ENCODE results near the gene MAP7.

MAP7 gene

GRCh38 chr6:136326038-136326553 is 224.1 kb downstream of the MAP7 start:
- no peaks in the 10 kb centered on the region for H3K9me3 ChIP-seq (ENCODE audit: control insufficient read depth in 1 of 2, low read length in 2 of 2)
- no peak overlapping the region for H3K27ac ChIP-seq (ENCODE audit: low read depth, low read length)
- H3K4me1 ChIP-seq (ENCODE audit: control insufficient read depth in 1 of 2, insufficient read depth in 2 of 2, low read length in 2 of 2), result no peaks in the 10 kb centered on the region
- no peaks in the 10 kb centered on the region for H3K27me3 ChIP-seq (ENCODE audit: control insufficient read depth in 1 of 2, insufficient read depth in 2 of 2, low read length in 2 of 2)
- H3K9ac ChIP-seq (ENCODE audit: low read depth in 1 of 2, low read length in 2 of 2), result no peak overlapping the region
- no peaks in the 10 kb centered on the region for H3K36me3 ChIP-seq (ENCODE audit: control insufficient read depth in 1 of 2, insufficient read depth in 2 of 2, low read length in 2 of 2)
- no peak overlapping the region for H3K4me3 ChIP-seq (ENCODE audit: low read depth in 1 of 2, low read length in 2 of 2)

DNA sequence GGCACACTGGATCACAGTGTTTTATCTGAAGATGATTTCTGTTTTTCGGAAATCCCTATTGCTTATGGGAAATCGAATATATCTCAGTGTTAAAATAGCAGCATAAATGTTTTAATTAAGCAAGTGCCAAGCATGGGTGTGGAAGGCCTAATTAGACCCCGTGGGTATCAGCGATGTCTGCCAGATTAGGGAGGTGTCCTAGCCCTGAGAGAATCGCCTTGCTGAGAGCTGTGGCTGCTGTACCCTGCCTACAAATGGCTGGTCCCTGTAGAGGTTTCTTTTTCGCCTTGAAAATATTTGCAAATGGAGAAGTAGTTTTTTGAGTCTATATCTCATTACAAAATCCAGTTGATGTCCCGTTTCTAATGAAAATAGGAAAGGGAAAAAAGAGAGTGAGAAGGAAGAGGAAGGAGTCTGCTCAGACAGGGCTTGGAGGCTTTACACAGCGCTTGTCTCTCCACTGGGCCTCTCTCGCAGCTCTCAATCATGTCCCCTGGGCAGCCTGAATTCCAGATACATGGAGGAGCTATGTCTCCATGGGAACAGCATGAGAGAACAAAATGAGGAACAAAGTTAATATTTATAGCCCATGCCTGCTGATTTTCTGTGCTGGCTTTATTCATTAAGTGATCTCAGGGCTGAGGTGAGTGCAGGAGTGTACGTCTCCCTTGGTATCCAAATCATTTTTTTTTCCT is 225.4 kb downstream of the MAP7 start:
- Histone ChIP-seq H3K27ac (ENCODE audit: low read depth, low read length) (no peak overlapping the region), H3K36me3 (ENCODE audit: control insufficient read depth in 1 of 2, insufficient read depth in 2 of 2, low read length in 2 of 2) (no peaks in the 10 kb centered on the region), H3K4me1 (ENCODE audit: control insufficient read depth in 1 of 2, insufficient read depth in 2 of 2, low read length in 2 of 2) (no peaks in the 10 kb centered on the region), H3K4me3 (ENCODE audit: low read depth in 1 of 2, low read length in 2 of 2) (no peak overlapping the region), H3K9ac (ENCODE audit: low read depth in 1 of 2, low read length in 2 of 2) (no peak overlapping the region), H3K9me3 (ENCODE audit: control insufficient read depth in 1 of 2, low read length in 2 of 2) (no peaks in the 10 kb centered on the region), H3K27me3 (ENCODE audit: control insufficient read depth in 1 of 2, insufficient read depth in 2 of 2, low read length in 2 of 2) (no peaks in the 10 kb centered on the region)

DNA sequence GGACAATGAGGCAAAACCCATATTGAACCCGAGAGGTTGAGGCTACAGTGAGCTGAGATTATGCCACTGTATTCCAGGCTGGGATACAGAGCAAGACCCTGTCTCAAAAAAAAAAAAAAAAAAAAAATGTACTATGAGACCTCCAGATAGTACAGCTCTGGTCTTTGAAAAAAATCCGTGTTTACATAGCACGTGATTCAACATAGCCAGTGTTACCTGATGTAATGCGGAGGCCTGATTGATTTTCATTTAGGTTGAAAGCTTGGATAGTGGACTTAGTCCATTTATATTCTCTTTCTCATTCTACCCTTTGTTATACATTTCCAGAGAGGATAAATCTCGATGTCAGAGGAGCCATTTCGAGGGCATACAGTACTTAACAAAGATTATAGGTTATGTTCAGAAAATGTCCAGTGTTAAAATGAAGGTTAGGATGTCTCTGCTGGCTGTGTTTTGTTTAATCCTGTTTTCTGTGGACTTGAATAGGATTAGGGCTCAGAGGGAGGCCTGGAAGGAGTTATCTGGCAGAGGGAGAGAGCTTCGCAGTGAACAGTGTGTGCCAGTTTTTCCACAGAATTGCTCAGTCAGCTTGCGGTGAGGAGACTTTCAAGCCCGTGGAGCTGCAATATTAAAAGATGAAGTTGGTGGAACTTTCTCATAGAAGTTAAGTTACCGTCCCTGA is 226.7 kb downstream of the MAP7 start:
- no peaks in the 10 kb centered on the region for H3K36me3 ChIP-seq (ENCODE audit: control insufficient read depth in 1 of 2, insufficient read depth in 2 of 2, low read length in 2 of 2)
- H3K27me3 ChIP-seq (ENCODE audit: control insufficient read depth in 1 of 2, insufficient read depth in 2 of 2, low read length in 2 of 2), result no peaks in the 10 kb centered on the region
- no peak overlapping the region for H3K9ac ChIP-seq (ENCODE audit: low read depth in 1 of 2, low read length in 2 of 2)
- H3K4me1 ChIP-seq (ENCODE audit: control insufficient read depth in 1 of 2, insufficient read depth in 2 of 2, low read length in 2 of 2), result no peaks in the 10 kb centered on the region
- no peaks in the 10 kb centered on the region for H3K9me3 ChIP-seq (ENCODE audit: control insufficient read depth in 1 of 2, low read length in 2 of 2)
- H3K4me3 ChIP-seq (ENCODE audit: low read depth in 1 of 2, low read length in 2 of 2), result no peak overlapping the region
- H3K27ac ChIP-seq (ENCODE audit: low read depth, low read length), result no peak overlapping the region

- no peak overlapping the region for H3K4me3 ChIP-seq (ENCODE audit: low read depth in 1 of 2, low read length in 2 of 2)
- no peaks in the 10 kb centered on the region for H3K4me1 ChIP-seq (ENCODE audit: control insufficient read depth in 1 of 2, insufficient read depth in 2 of 2, low read length in 2 of 2)
- no peaks in the 10 kb centered on the region for H3K36me3 ChIP-seq (ENCODE audit: control insufficient read depth in 1 of 2, insufficient read depth in 2 of 2, low read length in 2 of 2)
- no peaks in the 10 kb centered on the region for H3K9me3 ChIP-seq (ENCODE audit: control insufficient read depth in 1 of 2, low read length in 2 of 2)
- H3K9ac ChIP-seq (ENCODE audit: low read depth in 1 of 2, low read length in 2 of 2), result no peak overlapping the region
- no peak overlapping the region for H3K27ac ChIP-seq (ENCODE audit: low read depth, low read length)
- no peaks in the 10 kb centered on the region for H3K27me3 ChIP-seq (ENCODE audit: control insufficient read depth in 1 of 2, insufficient read depth in 2 of 2, low read length in 2 of 2)
These were observed 230.5 kb downstream of the MAP7 start for GRCh38 chr6:136319732-136320131.

DNA sequence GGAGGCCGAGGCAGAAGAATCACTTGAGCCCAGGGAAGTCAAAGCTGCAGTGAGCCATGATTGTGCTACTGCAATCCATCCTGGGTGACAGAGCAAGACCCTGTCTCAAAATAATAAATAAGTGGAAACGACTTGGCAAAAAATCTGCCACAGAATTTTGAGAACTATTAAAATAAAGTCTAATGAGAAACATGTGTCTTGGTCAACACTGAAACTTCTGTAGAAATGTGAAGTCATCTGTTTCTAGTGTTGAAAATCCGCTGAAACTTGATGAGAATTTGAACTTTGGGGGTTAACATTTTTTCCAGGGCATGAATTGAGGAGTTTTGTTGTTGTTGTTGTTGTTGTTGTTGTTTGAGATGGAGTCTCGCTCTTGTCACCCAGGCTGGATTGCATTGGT is 231.5 kb downstream of the MAP7 start:
- Histone ChIP-seq H3K9me3 (ENCODE audit: control insufficient read depth in 1 of 2, low read length in 2 of 2) (no peaks in the 10 kb centered on the region), H3K36me3 (ENCODE audit: control insufficient read depth in 1 of 2, insufficient read depth in 2 of 2, low read length in 2 of 2) (no peaks in the 10 kb centered on the region), H3K4me3 (ENCODE audit: low read depth in 1 of 2, low read length in 2 of 2) (no peak overlapping the region), H3K27me3 (ENCODE audit: control insufficient read depth in 1 of 2, insufficient read depth in 2 of 2, low read length in 2 of 2) (no peaks in the 10 kb centered on the region), H3K4me1 (ENCODE audit: control insufficient read depth in 1 of 2, insufficient read depth in 2 of 2, low read length in 2 of 2) (no peaks in the 10 kb centered on the region), H3K27ac (ENCODE audit: low read depth, low read length) (no peak overlapping the region), H3K9ac (ENCODE audit: low read depth in 1 of 2, low read length in 2 of 2) (no peak overlapping the region)

GRCh38 chr6:136317971-136318370 is 232.3 kb downstream of the MAP7 start:
- no peaks in the 10 kb centered on the region for H3K4me1 ChIP-seq (ENCODE audit: control insufficient read depth in 1 of 2, insufficient read depth in 2 of 2, low read length in 2 of 2)
- no peaks in the 10 kb centered on the region for H3K27me3 ChIP-seq (ENCODE audit: control insufficient read depth in 1 of 2, insufficient read depth in 2 of 2, low read length in 2 of 2)
- no peaks in the 10 kb centered on the region for H3K9me3 ChIP-seq (ENCODE audit: control insufficient read depth in 1 of 2, low read length in 2 of 2)
- H3K27ac ChIP-seq (ENCODE audit: low read depth, low read length), result no peak overlapping the region
- H3K36me3 ChIP-seq (ENCODE audit: control insufficient read depth in 1 of 2, insufficient read depth in 2 of 2, low read length in 2 of 2), result no peaks in the 10 kb centered on the region
- no peak overlapping the region for H3K4me3 ChIP-seq (ENCODE audit: low read depth in 1 of 2, low read length in 2 of 2)
- no peak overlapping the region for H3K9ac ChIP-seq (ENCODE audit: low read depth in 1 of 2, low read length in 2 of 2)

DNA sequence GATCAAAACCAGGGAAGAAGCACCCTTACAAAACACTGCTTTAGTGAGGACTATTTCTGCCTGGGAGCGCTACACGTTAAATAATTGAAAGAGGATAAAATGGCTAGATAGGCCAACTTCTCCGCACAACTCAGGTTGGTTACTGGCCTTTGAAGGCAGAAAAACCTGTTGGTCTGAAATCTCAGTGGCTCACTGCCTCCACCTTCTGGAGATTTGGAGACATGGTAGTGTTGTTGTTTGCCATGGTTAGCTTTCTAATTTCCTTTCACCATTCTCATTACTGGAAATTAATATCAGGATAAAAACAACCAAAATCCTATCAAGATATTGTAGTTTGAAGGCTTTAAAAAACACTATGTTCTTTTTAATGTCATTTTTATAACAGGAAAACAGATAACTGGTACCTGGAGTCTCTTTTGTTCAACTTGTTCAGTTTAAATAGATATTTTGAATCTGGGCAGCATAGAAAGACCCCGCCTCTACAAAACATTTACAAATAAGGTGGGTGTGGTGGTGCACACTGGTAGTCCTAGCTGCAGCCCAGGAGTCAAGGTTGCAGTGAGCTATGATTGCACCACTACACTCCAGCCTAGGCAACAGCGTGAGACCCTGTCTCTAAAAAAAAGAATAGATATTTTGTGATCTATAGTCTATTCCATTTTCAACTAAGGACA is 233.1 kb downstream of the MAP7 start:
- Histone ChIP-seq H3K27ac (ENCODE audit: low read depth, low read length) (no peak overlapping the region), H3K4me1 (ENCODE audit: control insufficient read depth in 1 of 2, insufficient read depth in 2 of 2, low read length in 2 of 2) (no peaks in the 10 kb centered on the region), H3K9me3 (ENCODE audit: control insufficient read depth in 1 of 2, low read length in 2 of 2) (no peaks in the 10 kb centered on the region), H3K9ac (ENCODE audit: low read depth in 1 of 2, low read length in 2 of 2) (no peak overlapping the region), H3K36me3 (ENCODE audit: control insufficient read depth in 1 of 2, insufficient read depth in 2 of 2, low read length in 2 of 2) (no peaks in the 10 kb centered on the region), H3K4me3 (ENCODE audit: low read depth in 1 of 2, low read length in 2 of 2) (no peak overlapping the region), H3K27me3 (ENCODE audit: control insufficient read depth in 1 of 2, insufficient read depth in 2 of 2, low read length in 2 of 2) (no peaks in the 10 kb centered on the region)

- Histone ChIP-seq H3K9me3 (ENCODE audit: control insufficient read depth in 1 of 2, low read length in 2 of 2) (no peaks in the 10 kb centered on the region), H3K36me3 (ENCODE audit: control insufficient read depth in 1 of 2, insufficient read depth in 2 of 2, low read length in 2 of 2) (no peaks in the 10 kb centered on the region), H3K27ac (ENCODE audit: low read depth, low read length) (no peak overlapping the region), H3K27me3 (ENCODE audit: control insufficient read depth in 1 of 2, insufficient read depth in 2 of 2, low read length in 2 of 2) (no peaks in the 10 kb centered on the region), H3K4me1 (ENCODE audit: control insufficient read depth in 1 of 2, insufficient read depth in 2 of 2, low read length in 2 of 2) (no peaks in the 10 kb centered on the region), H3K9ac (ENCODE audit: low read depth in 1 of 2, low read length in 2 of 2) (no peak overlapping the region), H3K4me3 (ENCODE audit: low read depth in 1 of 2, low read length in 2 of 2) (no peak overlapping the region)
These were observed 234.6 kb downstream of the MAP7 start for GRCh38 chr6:136315594-136315993.

- H3K4me1 ChIP-seq (ENCODE audit: control insufficient read depth in 1 of 2, insufficient read depth in 2 of 2, low read length in 2 of 2), result no peaks in the 10 kb centered on the region
- no peaks in the 10 kb centered on the region for H3K27me3 ChIP-seq (ENCODE audit: control insufficient read depth in 1 of 2, insufficient read depth in 2 of 2, low read length in 2 of 2)
- no peaks in the 10 kb centered on the region for H3K36me3 ChIP-seq (ENCODE audit: control insufficient read depth in 1 of 2, insufficient read depth in 2 of 2, low read length in 2 of 2)
- no peak overlapping the region for H3K27ac ChIP-seq (ENCODE audit: low read depth, low read length)
- H3K4me3 ChIP-seq (ENCODE audit: low read depth in 1 of 2, low read length in 2 of 2), result no peak overlapping the region
- no peak overlapping the region for H3K9ac ChIP-seq (ENCODE audit: low read depth in 1 of 2, low read length in 2 of 2)
- no peaks in the 10 kb centered on the region for H3K9me3 ChIP-seq (ENCODE audit: control insufficient read depth in 1 of 2, low read length in 2 of 2)
These were observed 237.2 kb downstream of the MAP7 start for GRCh38 chr6:136312975-136313374.

GRCh38 chr6:136309729-136310311 is 240.4 kb downstream of the MAP7 start:
- Histone ChIP-seq H3K27ac (ENCODE audit: low read depth, low read length) (no peak overlapping the region), H3K9me3 (ENCODE audit: control insufficient read depth in 1 of 2, low read length in 2 of 2) (no peaks in the 10 kb centered on the region), H3K36me3 (ENCODE audit: control insufficient read depth in 1 of 2, insufficient read depth in 2 of 2, low read length in 2 of 2) (no peaks in the 10 kb centered on the region), H3K9ac (ENCODE audit: low read depth in 1 of 2, low read length in 2 of 2) (no peak overlapping the region), H3K4me3 (ENCODE audit: low read depth in 1 of 2, low read length in 2 of 2) (no peak overlapping the region), H3K27me3 (ENCODE audit: control insufficient read depth in 1 of 2, insufficient read depth in 2 of 2, low read length in 2 of 2) (no peaks in the 10 kb centered on the region), H3K4me1 (ENCODE audit: control insufficient read depth in 1 of 2, insufficient read depth in 2 of 2, low read length in 2 of 2) (no peaks in the 10 kb centered on the region)

All from duodenal mucosa (tissue), 2 donors.